ENCODE results near the gene CFAP74. TPM values are rescaled to one million over a fixed set of nuclear protein-coding genes. Genes with fewer than 3 reads are reported as not detected.

CFAP74 gene
- total and polyA plus RNA-seq, 2 of the 13 experiments (the other 11 are each of a cell fraction or from before 2014, with no cell fraction given): 0.27 to 0.62 TPM

GRCh38 chr1:1942753-1943656 lies 60.6 kb downstream of the CFAP74 start (continued):
- TF ChIP-seq ZNF17 (CRISPR knock-in tag; IDR thresholded peaks at IDR 0.05) (no peak), ZNF792 (CRISPR knock-in tag; IDR thresholded peaks at IDR 0.05) (peak; percentile 84; the same call in 1 of the 2 replicates), MATR3 (CRISPR knock-in tag; IDR thresholded peaks at IDR 0.05) (no peak), DMTF1 (CRISPR knock-in tag; IDR thresholded peaks at IDR 0.05) (no peak; the same call in 1 of the 2 replicates), ZNF749 (CRISPR knock-in tag; IDR thresholded peaks at IDR 0.05; ENCODE audit: borderline replicate concordance) (peak; percentile 51; the same call in 1 of the 2 replicates), ZNF709 (CRISPR knock-in tag; IDR thresholded peaks at IDR 0.05) (no peak), XBP1 (CRISPR knock-in tag; IDR thresholded peaks at IDR 0.05) (peak; percentile 51; the same call in 1 of the 2 replicates), FOXA1 (IDR thresholded peaks at IDR 0.05) (no peak), FOXA1 (CRISPR knock-in tag; IDR thresholded peaks at IDR 0.05) (no peak; the same call in 1 of the 2 replicates), ZNF503 (CRISPR knock-in tag; IDR thresholded peaks at IDR 0.05) (peak; percentile 78; the same call in 1 of the 2 replicates), MYPOP (CRISPR knock-in tag; IDR thresholded peaks at IDR 0.05) (peak; percentile 26; the same call in 1 of the 2 replicates), NFIC (IDR thresholded peaks at IDR 0.05; ENCODE audit: low read length) (no peak), AKNA (CRISPR knock-in tag; IDR thresholded peaks at IDR 0.05; ENCODE audit: borderline replicate concordance) (no peak)

Measured in HepG2 (cell line).